ENCODE data around the gene ME3. TPM values are rescaled to one million over a fixed set of nuclear protein-coding genes. Genes with fewer than 3 reads are reported as not detected.

The ME3 gene
- total RNA-seq, 1 experiment from 2014 or later: 14.2 TPM

- no peak overlapping the region for H3K27ac Mint-ChIP-seq (ENCODE audit: unreplicated experiment)
- TF ChIP-seq, protein P1, sequence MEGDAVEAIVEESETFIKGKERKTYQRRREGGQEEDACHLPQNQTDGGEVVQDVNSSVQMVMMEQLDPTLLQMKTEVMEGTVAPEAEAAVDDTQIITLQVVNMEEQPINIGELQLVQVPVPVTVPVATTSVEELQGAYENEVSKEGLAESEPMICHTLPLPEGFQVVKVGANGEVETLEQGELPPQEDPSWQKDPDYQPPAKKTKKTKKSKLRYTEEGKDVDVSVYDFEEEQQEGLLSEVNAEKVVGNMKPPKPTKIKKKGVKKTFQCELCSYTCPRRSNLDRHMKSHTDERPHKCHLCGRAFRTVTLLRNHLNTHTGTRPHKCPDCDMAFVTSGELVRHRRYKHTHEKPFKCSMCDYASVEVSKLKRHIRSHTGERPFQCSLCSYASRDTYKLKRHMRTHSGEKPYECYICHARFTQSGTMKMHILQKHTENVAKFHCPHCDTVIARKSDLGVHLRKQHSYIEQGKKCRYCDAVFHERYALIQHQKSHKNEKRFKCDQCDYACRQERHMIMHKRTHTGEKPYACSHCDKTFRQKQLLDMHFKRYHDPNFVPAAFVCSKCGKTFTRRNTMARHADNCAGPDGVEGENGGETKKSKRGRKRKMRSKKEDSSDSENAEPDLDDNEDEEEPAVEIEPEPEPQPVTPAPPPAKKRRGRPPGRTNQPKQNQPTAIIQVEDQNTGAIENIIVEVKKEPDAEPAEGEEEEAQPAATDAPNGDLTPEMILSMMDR (IDR thresholded peaks at IDR 0.05; ENCODE audit: unreplicated experiment): no peak
- H3K9me3 Mint-ChIP-seq (ENCODE audit: low read depth, unreplicated experiment): no peaks in the 10 kb centered on the region
- CTCF ChIA-PET: interaction anchor here (1.3 kb wide), 1 partner anchor 22 kb away, joined by 3 read pairs; no protein-coding TSS in a partner anchor
- H3K4me3 Mint-ChIP-seq (ENCODE audit: low read depth, unreplicated experiment): no peak overlapping the region
- DNase-seq: no peak
- no peaks in the 10 kb centered on the region for H3K27me3 Mint-ChIP-seq (ENCODE audit: unreplicated experiment)
- intact Hi-C loops (cut with micrococcal nuclease; ENCODE audit: unreplicated experiment): no loop called here
- H3K36me3 Mint-ChIP-seq (ENCODE audit: insufficient read depth, unreplicated experiment): peaks cover 5% of the 10 kb centered on the region
- H3K4me1 Mint-ChIP-seq (ENCODE audit: low read depth, unreplicated experiment): peaks cover 31% of the 10 kb centered on the region
- no TSS peak for BruUV-seq (replicated peaks)
Observed at GRCh38 chr11:86461892-86462291, 210.5 kb downstream of the ME3 start.

DNA sequence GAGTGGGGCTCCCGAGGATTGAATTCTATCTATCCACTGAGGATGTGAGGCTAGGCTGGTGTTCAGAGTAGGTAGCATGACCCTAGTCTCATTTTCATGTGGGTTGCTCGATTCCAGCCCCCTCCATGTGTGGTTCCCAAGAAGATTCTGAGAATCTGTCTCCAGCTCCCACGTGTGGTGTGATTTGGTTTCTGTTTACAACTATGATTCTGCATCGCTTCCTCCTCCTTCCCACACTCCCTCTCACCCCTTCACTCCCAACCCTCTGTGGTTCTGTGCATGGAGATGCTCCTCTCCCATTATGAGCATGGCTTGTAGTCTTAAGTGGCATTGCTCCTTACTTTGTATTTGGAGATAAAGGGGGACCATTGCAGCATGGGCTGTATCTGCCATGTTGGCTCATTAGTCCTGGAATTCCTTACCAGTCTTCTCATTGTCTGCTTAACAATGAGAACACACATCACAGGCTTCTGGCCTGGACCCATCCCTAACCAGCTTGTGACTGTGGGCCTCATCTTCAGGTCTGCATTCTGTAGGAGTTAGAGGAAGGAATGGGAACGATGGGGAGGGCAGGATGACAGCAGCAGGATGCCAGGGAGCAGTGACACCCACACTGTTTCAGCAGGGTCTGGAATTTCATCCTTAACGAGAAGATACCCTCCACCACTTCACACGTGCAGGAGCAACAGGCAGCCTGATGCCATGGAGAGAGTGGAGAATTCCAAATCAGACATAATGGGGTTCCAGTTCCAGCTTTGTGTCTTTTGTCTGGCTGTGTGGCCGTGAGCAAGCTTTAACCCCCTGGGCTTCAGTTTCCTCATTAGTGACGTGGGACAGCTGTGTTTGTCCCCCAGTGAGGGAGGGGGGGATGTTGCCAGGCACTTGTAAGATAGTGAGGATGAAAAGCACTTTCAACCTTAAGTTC, 211.7 kb downstream of the ME3 start:
- peak overlapping the region; percentile 75 for H3K27ac Mint-ChIP-seq (ENCODE audit: unreplicated experiment)
- H3K9me3 Mint-ChIP-seq (ENCODE audit: low read depth, unreplicated experiment): no peaks in the 10 kb centered on the region
- H3K4me1 Mint-ChIP-seq (ENCODE audit: low read depth, unreplicated experiment): peaks cover 40% of the 10 kb centered on the region
- peaks cover 10% of the 10 kb centered on the region for H3K36me3 Mint-ChIP-seq (ENCODE audit: insufficient read depth, unreplicated experiment)
- TF ChIP-seq, protein P1 (IDR thresholded peaks at IDR 0.05; ENCODE audit: unreplicated experiment): no peak
- intact Hi-C loops (cut with micrococcal nuclease; ENCODE audit: unreplicated experiment): no loop called here
- no peaks in the 10 kb centered on the region for H3K27me3 Mint-ChIP-seq (ENCODE audit: unreplicated experiment)
- H3K4me3 Mint-ChIP-seq (ENCODE audit: low read depth, unreplicated experiment): no peak overlapping the region
- BruUV-seq (replicated peaks): no TSS peak
- no peak for DNase-seq
- CTCF ChIA-PET: interaction anchor here (1.3 kb wide), 2 partner anchors 23 to 148 kb away, joined by 3 to 4 read pairs; no protein-coding TSS in a partner anchor

- peaks cover 10% of the 10 kb centered on the region for H3K36me3 Mint-ChIP-seq (ENCODE audit: insufficient read depth, unreplicated experiment)
- DNase-seq: peak; percentile 58
- H3K9me3 Mint-ChIP-seq (ENCODE audit: low read depth, unreplicated experiment): no peaks in the 10 kb centered on the region
- H3K27ac Mint-ChIP-seq (ENCODE audit: unreplicated experiment): peak overlapping the region; percentile 75
- TF ChIP-seq, protein P1 (IDR thresholded peaks at IDR 0.05; ENCODE audit: unreplicated experiment): no peak
- CTCF ChIA-PET: interaction anchor here (1.0 to 1.3 kb wide), 2 partner anchors 9 to 149 kb away, joined by 4 read pairs; no protein-coding TSS in a partner anchor
- H3K27me3 Mint-ChIP-seq (ENCODE audit: unreplicated experiment): no peaks in the 10 kb centered on the region
- no peak overlapping the region for H3K4me3 Mint-ChIP-seq (ENCODE audit: low read depth, unreplicated experiment)
- intact Hi-C loops (cut with micrococcal nuclease; ENCODE audit: unreplicated experiment): loop anchor here (5.0 kb wide), 2 partner anchors 112 to 147 kb away; no protein-coding TSS in a partner anchor
- BruUV-seq (replicated peaks): no TSS peak
- peaks cover 42% of the 10 kb centered on the region for H3K4me1 Mint-ChIP-seq (ENCODE audit: low read depth, unreplicated experiment)
Observed at GRCh38 chr11:86459682-86460460, 212.5 kb downstream of the ME3 start.

GRCh38 chr11:86459002-86459385, 213.4 kb downstream of the ME3 start:
- BruUV-seq (replicated peaks): no TSS peak
- Mint-ChIP-seq H3K27ac (ENCODE audit: unreplicated experiment) (peak overlapping the region; percentile 26), H3K27me3 (ENCODE audit: unreplicated experiment) (no peaks in the 10 kb centered on the region), H3K36me3 (ENCODE audit: insufficient read depth, unreplicated experiment) (peaks cover 10% of the 10 kb centered on the region), H3K9me3 (ENCODE audit: low read depth, unreplicated experiment) (no peaks in the 10 kb centered on the region), H3K4me3 (ENCODE audit: low read depth, unreplicated experiment) (no peak overlapping the region), H3K4me1 (ENCODE audit: low read depth, unreplicated experiment) (peaks cover 42% of the 10 kb centered on the region)
- TF ChIP-seq, protein P1 (IDR thresholded peaks at IDR 0.05; ENCODE audit: unreplicated experiment): no peak
- CTCF ChIA-PET: no interaction called here
- no peak for DNase-seq
- intact Hi-C loops (cut with micrococcal nuclease; ENCODE audit: unreplicated experiment): loop anchor here (5.0 kb wide), 2 partner anchors 113 to 148 kb away; no protein-coding TSS in a partner anchor
